Loucy (cell line): ENCODE results near the gene UPF1.

Experiments used
- EZH2phosphoT487 ChIP-seq: fragments of 200-600 bp; IDR thresholded peaks from 2 replicates; pipeline ENCODE4 v1.6.1; 2018; ENCODE audit warnings: antibody characterized with exemption, mild to moderate bottlenecking, moderate library complexity, borderline replicate concordance
- TF ChIP-seq, protein P1 (sequence below): fragments of 200-600 bp; sonication (generic); conservative IDR thresholded peaks from 2 replicates; pipeline ENCODE4 v1.5.1; 2014; ENCODE audit warnings: mild to moderate bottlenecking, antibody characterized with exemption, low read length

DNA sequence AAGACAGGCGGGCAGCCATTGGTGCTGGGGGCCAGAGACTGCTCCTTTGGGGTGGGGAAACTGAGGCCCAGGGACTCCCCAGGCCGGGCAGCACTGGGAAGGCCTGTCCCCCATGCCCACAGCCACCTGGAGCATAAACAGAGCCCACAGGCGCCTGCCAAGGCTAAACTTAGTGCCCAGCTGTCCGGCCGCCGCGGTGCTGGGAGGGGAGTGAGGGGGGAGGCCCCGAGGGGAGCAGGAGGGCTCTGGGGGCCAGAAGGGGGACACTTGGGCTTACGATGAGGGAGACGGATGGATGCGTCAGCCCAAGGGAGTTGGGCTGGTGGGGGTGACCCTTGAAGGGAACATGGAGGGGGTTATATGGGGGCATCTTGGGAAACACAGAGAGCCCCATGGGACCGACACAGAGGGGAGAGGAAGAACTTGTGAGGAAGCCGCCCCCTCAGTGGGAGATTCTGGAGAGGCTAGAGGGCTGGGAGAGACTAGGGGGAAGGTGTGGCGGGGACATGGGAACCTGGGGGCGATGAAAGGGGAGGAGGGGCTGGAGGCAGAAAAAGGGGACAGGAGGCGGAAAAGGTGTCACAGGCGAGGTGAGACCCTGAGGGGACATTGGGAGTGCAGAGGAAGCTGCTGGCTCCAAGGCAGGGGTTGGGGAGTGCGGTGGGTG lies 62.0 kb downstream of the UPF1 start:
- TF ChIP-seq, protein P1, sequence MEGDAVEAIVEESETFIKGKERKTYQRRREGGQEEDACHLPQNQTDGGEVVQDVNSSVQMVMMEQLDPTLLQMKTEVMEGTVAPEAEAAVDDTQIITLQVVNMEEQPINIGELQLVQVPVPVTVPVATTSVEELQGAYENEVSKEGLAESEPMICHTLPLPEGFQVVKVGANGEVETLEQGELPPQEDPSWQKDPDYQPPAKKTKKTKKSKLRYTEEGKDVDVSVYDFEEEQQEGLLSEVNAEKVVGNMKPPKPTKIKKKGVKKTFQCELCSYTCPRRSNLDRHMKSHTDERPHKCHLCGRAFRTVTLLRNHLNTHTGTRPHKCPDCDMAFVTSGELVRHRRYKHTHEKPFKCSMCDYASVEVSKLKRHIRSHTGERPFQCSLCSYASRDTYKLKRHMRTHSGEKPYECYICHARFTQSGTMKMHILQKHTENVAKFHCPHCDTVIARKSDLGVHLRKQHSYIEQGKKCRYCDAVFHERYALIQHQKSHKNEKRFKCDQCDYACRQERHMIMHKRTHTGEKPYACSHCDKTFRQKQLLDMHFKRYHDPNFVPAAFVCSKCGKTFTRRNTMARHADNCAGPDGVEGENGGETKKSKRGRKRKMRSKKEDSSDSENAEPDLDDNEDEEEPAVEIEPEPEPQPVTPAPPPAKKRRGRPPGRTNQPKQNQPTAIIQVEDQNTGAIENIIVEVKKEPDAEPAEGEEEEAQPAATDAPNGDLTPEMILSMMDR: no peak
- no peak for TF ChIP-seq EZH2phosphoT487
